RWPE1 (cell line): ENCODE measurements around the gene SERTAD4.
"Not testable (repeated sequence)": the region's sequence is repeated elsewhere in the genome, so short reads cannot be mapped to it uniquely, and the experiment has no call there.

Source experiments
- CTCF ChIA-PET: fragments of 350-600 bp; sonication (Branson Sonifier 250); formaldehyde crosslinking; extraction: SDS; loops from one replicate; lab custom pipeline; 2021; lab: Yijun Ruan, JAX
- POLR2A ChIA-PET: fragments of 400-600 bp; formaldehyde crosslinking; extraction: SDS; loops from one replicate; lab custom pipeline; 2020; ENCODE audit warnings: antibody characterized with exemption; ENCODE audit not compliant: low non-redundant PET; lab: Yijun Ruan, JAX
- DNase-seq: peaks from one replicate; pipeline ENCODE4 v3.0.0; 2012; ENCODE audit warnings: low spot score
- H3K27ac ChIP-seq: fragments of 450-650 bp; 2 replicates; pipeline ENCODE4 v1.5.1; 2017
- TF ChIP-seq, protein P1 (sequence below): fragments of 450-650 bp; conservative IDR thresholded peaks from 2 replicates; pipeline ENCODE4 v1.5.1; 2017; ENCODE audit warnings: low read depth, mild to moderate bottlenecking

The SERTAD4 gene

DNA sequence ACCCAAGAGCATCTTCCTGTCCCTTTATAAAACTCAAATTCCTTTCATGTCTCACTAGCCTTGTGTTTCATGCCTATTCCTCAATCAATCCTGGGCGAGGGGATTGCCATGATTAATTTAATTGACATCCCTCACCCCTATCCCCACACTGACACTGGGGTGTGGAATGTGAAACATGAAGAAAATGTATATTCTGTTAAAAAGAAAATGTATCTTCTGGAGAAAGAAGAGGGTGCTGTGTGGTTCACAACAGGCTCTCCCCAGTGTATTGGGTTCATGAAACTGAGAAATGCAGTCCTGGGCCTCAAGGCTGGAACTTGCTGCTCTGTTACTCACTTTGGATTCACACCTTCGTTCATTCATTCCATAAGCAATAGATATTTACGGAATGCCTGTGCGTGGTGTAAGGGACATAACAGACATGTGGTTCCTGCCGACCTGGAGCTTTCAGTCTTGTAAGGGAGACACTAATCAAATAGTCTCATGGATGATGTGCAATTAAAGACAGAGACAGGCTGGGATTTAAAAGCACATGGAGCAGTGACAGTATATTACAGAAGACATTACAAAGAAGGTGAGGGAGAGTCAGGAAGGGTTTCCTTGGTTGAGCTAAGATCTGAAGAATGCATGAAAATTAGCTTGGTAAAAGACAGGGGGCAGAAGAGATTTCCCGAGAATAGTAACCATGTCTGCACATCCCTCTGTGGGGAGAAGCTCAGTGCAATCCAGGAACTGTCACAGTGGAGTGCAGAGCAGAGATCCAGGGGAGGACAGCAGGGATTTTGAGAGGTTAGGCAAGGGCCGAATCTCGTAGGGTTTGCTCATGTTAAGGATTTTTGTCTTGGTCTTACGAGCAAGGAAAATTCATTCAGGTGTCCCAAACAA, 32.1 kb downstream of the SERTAD4 start:
- DNase-seq: no peak
- H3K27ac ChIP-seq: no peak overlapping the region
- POLR2A ChIA-PET: no interaction called here
- TF ChIP-seq, protein P1, sequence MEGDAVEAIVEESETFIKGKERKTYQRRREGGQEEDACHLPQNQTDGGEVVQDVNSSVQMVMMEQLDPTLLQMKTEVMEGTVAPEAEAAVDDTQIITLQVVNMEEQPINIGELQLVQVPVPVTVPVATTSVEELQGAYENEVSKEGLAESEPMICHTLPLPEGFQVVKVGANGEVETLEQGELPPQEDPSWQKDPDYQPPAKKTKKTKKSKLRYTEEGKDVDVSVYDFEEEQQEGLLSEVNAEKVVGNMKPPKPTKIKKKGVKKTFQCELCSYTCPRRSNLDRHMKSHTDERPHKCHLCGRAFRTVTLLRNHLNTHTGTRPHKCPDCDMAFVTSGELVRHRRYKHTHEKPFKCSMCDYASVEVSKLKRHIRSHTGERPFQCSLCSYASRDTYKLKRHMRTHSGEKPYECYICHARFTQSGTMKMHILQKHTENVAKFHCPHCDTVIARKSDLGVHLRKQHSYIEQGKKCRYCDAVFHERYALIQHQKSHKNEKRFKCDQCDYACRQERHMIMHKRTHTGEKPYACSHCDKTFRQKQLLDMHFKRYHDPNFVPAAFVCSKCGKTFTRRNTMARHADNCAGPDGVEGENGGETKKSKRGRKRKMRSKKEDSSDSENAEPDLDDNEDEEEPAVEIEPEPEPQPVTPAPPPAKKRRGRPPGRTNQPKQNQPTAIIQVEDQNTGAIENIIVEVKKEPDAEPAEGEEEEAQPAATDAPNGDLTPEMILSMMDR: no peak
- CTCF ChIA-PET: interaction anchor here (0.8 to 1.1 kb wide), 2 partner anchors 28 to 135 kb away, joined by 3 to 4 read pairs; no protein-coding TSS in a partner anchor

DNA sequence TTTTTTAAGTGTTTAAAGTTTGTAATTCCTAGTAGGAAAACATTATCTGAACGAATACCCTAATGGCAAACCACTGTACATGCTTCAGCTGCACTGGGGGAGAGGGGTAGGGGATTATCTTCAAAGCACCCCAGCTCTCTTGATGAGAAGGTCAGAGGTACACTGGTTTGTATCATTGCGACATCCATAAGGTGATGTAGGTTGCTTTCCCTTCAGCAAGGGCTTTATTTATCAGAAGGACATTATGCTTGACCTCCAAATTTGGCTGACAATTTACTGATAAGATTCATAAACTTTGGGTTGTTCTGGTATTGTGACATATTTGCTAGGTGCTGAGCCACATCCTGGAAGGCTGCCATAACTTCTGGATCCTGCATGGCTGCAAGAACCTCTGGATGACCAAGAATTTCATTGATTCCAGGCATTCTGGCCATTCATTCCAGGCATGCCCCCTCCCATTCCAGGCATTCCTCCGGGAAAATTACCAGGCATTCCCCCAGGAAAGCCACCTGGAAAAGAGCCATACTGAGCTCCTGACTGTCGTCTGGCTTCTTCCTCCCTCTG, 32.9 kb downstream of the SERTAD4 start:
- H3K27ac ChIP-seq, POLR2A ChIA-PET, DNase-seq: not testable (repeated sequence)
- CTCF ChIA-PET: interaction anchor here (0.8 to 1.1 kb wide), 2 partner anchors 27 to 136 kb away, joined by 3 to 4 read pairs; no protein-coding TSS in a partner anchor

DNA sequence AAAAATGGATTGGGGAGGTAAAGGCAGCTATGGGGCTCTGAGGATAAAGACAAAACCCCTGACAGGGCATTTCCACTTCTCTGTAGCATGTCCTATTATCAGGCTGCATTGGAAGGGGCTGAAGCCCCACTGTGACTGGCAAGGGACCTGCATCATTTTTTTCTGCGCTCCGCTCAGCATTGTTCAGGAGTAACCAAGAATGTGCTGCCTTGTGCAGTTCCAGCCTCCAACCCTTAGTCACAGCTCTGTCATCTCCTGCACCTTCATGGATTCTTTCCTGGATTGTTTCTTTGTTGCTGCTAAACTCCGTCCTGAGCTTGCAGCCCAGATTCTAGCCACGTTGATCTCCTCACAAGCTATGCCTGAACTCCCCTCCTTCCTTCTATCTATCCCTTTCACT, 37.4 kb downstream of the SERTAD4 start:
- CTCF ChIA-PET: interaction anchor here (0.6 kb wide), 2 partner anchors 13 to 394 kb away, joined by 3 to 4 read pairs; no protein-coding TSS in a partner anchor
- no peak for DNase-seq
- POLR2A ChIA-PET: no interaction called here
- no peak overlapping the region for H3K27ac ChIP-seq
- TF ChIP-seq, protein P1: no peak

DNA sequence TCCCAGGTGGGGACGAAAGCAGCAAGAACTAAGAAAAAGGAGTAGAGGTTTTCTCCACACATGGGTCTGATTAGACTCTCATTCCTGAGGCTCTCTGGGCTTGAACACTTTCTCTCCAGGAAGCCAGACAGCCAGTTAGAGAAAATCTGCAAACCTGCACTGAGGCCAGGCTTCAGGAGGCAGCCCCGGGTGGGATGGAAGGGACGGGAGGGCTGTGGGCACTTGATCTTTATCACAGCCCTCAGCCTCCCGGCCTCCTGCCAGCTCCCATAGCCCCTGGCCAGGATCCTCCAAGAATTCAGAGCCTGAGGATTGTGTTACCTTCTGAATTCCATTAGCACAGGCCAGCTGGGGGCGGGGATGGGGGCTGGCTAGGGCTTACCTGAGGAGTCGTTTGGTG, 40.1 kb downstream of the SERTAD4 start:
- ChIA-PET POLR2A (no interaction called here), CTCF (interaction anchor here (0.7 to 0.8 kb wide), 3 partner anchors 14 to 879 kb away, joined by 3 to 5 read pairs (median 3); no protein-coding TSS in a partner anchor)
- TF ChIP-seq, protein P1: no peak
- no peak overlapping the region for H3K27ac ChIP-seq
- DNase-seq: no peak

DNA sequence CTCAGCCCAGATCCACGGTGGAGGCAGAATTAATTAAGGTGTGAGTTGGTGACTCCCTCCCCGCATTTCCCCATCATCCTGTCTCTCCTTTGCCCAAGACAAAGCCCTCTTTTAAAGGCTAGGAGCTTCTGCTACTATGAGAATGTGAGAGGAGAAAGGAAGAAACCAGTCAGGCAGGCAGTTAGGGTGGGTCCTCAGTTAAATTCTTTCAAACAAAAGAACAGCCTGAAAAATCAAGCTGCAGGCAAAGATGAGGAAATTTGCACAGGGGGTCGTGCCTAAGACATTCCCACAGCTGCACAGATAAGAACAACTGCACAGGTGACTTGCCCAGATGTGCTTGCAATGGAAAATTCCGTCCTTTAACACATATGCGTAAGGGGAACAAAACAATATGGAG, 47.6 kb downstream of the SERTAD4 start:
- TF ChIP-seq, protein P1: no peak
- no peak overlapping the region for H3K27ac ChIP-seq
- ChIA-PET POLR2A (no interaction called here), CTCF (no interaction called here)
- DNase-seq: no peak

DNA sequence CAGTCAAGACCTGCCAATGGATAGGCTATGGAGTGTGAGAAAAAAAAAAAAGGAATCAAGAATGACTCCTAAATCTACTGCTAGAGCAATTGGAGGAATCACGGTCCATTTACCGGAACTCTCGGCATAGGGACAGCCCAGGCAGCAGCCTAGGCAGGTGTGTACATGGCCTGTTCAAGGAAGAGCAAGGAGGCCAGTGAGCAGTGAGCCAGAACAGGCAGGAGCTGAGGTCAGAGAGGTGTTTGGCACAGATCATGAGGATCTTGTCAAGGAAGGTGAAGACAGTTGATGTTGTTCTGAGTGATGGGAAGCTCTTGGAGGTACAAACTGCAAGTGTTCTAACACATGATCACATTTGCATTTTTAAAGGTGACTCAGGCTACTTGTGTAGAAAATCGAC, 55.5 kb downstream of the SERTAD4 start:
- ChIA-PET CTCF (interaction anchor here (0.6 kb wide), 2 partner anchors 23 to 45 kb away, joined by 3 read pairs; no protein-coding TSS in a partner anchor), POLR2A (no interaction called here)
- H3K27ac ChIP-seq: no peak overlapping the region
- TF ChIP-seq, protein P1: no peak
- no peak for DNase-seq
